ENCODE data around the gene CORO6. TPM values are rescaled to one million over a fixed set of nuclear protein-coding genes. Genes with fewer than 3 reads are reported as not detected.

Gene CORO6
- total and polyA plus RNA-seq, 8 donors = 1.1 to 53.1 (median 14.2) TPM

DNA sequence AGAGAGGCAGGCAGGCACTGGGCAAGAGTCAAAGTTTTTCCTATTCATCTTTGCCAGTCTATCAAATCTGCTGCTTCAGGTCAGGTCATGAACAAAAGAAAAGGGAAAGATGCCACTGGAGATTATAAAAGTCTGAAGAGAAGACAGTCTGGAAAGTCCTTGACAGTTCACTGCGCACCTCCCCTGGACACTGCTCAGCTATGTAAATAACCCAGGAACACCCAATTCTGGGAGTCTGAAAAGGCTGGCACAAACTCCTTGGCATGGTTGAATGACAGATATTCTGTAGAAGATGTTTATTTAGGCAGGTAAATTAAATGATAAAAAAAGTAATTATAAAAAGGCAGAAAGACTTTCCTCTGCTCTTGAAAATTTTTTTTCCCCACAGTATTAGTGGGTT is 5.2 kb upstream of the CORO6 start:
- WGBS, 5 donors = 69 to 95% (median 89%) methylated on average over 1 of the region's 1 CpG
- H3K4me3 ChIP-seq = no peak overlapping the region
- intact Hi-C loops (cut with DNase I; ENCODE audit: low total_unique reads) = no loop called here

DNA sequence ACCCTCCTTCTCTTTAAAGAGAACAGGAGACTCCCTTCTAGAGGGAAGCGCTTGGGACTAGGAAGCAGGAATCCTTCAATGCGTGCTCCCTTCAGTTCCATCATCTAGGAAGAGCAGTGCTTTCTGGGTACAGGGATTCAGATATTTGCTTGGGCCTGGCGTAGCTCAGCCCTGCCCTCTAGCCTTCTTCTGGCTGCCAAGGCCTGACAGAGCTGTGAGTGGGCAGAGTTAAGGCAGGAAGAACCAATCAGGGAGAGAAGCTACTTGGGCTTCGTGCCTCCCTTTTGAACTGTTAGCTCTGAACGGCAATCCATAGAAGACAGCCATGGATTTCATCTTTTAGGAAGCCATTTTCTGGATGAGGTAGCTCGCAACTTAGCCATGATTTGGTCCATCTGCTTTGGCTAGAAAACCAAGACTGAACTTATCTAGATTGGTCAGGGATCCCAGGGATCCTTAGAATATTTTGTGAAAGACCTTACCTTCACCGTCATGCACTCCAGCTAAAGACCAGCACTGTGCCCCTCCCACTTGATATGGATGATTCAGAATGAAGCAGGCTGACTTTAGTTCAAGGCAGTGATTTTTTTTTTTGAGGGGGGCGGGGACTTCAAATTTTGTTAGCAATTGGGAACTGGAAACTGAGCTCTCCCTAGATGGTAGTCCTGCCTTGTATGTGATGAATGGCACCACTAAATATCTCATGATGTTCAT is 2.5 kb upstream of the CORO6 start:
- 72 to 85% (median 80%) methylated on average over 8 of the region's 8 CpGs for WGBS, 5 donors
- H3K4me3 ChIP-seq = no peak overlapping the region
- no peak overlapping the region for H3K27ac ChIP-seq
- no peaks in the 10 kb centered on the region for H3K9me3 ChIP-seq
- no peak for DNase-seq
- peaks cover 15 to 25% (median 20%) of the 10 kb centered on the region in 4 donors for H3K4me1 ChIP-seq
- H3K27me3 ChIP-seq = peaks cover 0 to 4% (median 0%) of the 10 kb centered on the region in 3 donors
- no peak for TF ChIP-seq EP300 (IDR thresholded peaks at IDR 0.05)
- no peak for TF ChIP-seq POLR2A (IDR thresholded peaks at IDR 0.05)
- no peak for TF ChIP-seq POLR2AphosphoS5 (IDR thresholded peaks at IDR 0.05)
- TF ChIP-seq CTCF (IDR thresholded peaks at IDR 0.05) = no peak
- peaks cover 5 to 22% (median 13%) of the 10 kb centered on the region in 4 donors for H3K36me3 ChIP-seq
- intact Hi-C loops (cut with DNase I; ENCODE audit: low total_unique reads) = no loop called here

More for the DNA sequence above, 5.2 kb upstream of the CORO6 start:
- peaks cover 25 to 50% (median 37%) of the 10 kb centered on the region in 4 donors for H3K36me3 ChIP-seq
- H3K27ac ChIP-seq = no peak overlapping the region
- H3K27me3 ChIP-seq = no peaks in the 10 kb centered on the region
- H3K9me3 ChIP-seq = no peaks in the 10 kb centered on the region
- TF ChIP-seq POLR2A (IDR thresholded peaks at IDR 0.05) (no peak), CTCF (IDR thresholded peaks at IDR 0.05) (no peak), POLR2AphosphoS5 (IDR thresholded peaks at IDR 0.05) (no peak), EP300 (IDR thresholded peaks at IDR 0.05) (no peak)
- DNase-seq = no peak
- peaks cover 4 to 11% (median 4%) of the 10 kb centered on the region in 4 donors for H3K4me1 ChIP-seq

DNA sequence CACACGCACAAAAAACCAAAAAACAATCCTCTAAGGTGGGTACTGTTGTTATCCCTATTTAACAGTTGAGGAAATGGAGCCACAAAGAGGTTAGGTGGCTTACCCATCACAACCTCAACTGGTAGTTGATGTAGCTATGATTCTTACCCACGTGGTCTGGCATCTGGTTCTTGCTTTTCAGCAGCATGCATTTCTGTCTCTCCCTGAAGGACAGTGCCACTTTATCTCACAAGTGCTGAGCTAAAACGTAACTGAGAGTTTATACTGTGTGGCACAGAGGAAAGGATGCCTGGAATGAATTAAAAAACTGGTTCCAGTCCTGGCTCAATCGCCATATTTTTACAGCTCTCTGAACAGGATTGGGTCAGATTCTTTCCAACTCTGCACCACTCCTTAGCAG is 1.9 kb upstream of the CORO6 start:
- peaks cover 15 to 25% (median 20%) of the 10 kb centered on the region in 4 donors for H3K4me1 ChIP-seq
- 72 to 84% (median 81%) methylated on average over 4 of the region's 4 CpGs for WGBS, 5 donors

GRCh38 chr17:29623283-29623647 is 553 bp upstream of the CORO6 start:
- intact Hi-C loops (cut with DNase I; ENCODE audit: low total_unique reads) = no loop called here
- 30 to 47% (median 41%) methylated on average over 4 of the region's 4 CpGs for WGBS, 5 donors
- TF ChIP-seq EP300 (IDR thresholded peaks at IDR 0.05) = no peak
- no peak for TF ChIP-seq CTCF (IDR thresholded peaks at IDR 0.05)
- TF ChIP-seq POLR2AphosphoS5 (IDR thresholded peaks at IDR 0.05) = no peak
- TF ChIP-seq POLR2A (IDR thresholded peaks at IDR 0.05) = no peak
- peak overlapping the region; percentile 61 to 75 (median 64) for H3K4me3 ChIP-seq
- peak overlapping the region in 1 of 5 donors; percentile 64 for H3K27ac ChIP-seq
- H3K27me3 ChIP-seq = peaks cover 0 to 13% (median 4%) of the 10 kb centered on the region in 3 donors
- peaks cover 0 to 5% (median 2%) of the 10 kb centered on the region in 4 donors for H3K36me3 ChIP-seq
- no peaks in the 10 kb centered on the region for H3K9me3 ChIP-seq
- no peak for DNase-seq
- peaks cover 16 to 38% (median 24%) of the 10 kb centered on the region in 4 donors for H3K4me1 ChIP-seq

More for the DNA sequence above, 1.9 kb upstream of the CORO6 start:
- peaks cover 5 to 16% (median 9%) of the 10 kb centered on the region in 4 donors for H3K36me3 ChIP-seq
- H3K27me3 ChIP-seq = peaks cover 0 to 4% (median under 1%) of the 10 kb centered on the region in 3 donors
- H3K9me3 ChIP-seq = no peaks in the 10 kb centered on the region
- no peak overlapping the region for H3K27ac ChIP-seq
- no peak overlapping the region for H3K4me3 ChIP-seq
- intact Hi-C loops (cut with DNase I; ENCODE audit: low total_unique reads) = no loop called here
- DNase-seq = no peak
- no peak for TF ChIP-seq CTCF (IDR thresholded peaks at IDR 0.05)
- no peak for TF ChIP-seq POLR2AphosphoS5 (IDR thresholded peaks at IDR 0.05)
- no peak for TF ChIP-seq EP300 (IDR thresholded peaks at IDR 0.05)
- TF ChIP-seq POLR2A (IDR thresholded peaks at IDR 0.05) = no peak
